RWPE2 (cell line): ENCODE measurements around the gene CBFA2T2.

Experiments
- ATAC-seq: fragments of 200-7000 bp; cut with Tn5 transposase; 3 replicates; pipeline ENCODE4 v1.9.1; 2021; ENCODE audit warnings: low read depth
- DNase-seq: peaks from one replicate; pipeline ENCODE4 v3.0.0-alpha.2; 2020; ENCODE audit warnings: low spot score
- H3K27ac ChIP-seq: fragments of 450-650 bp; 2 replicates; pipeline ENCODE4 v1.5.1; 2017; ENCODE audit warnings: mild to moderate bottlenecking; ENCODE audit not compliant: poor library complexity, severe bottlenecking
- H3K27me3 ChIP-seq: fragments of 250-450 bp; sonication (Bioruptor Pico); 2 replicates; pipeline ENCODE4 v1.5.1; 2021; ENCODE audit warnings: mild to moderate bottlenecking, moderate library complexity; ENCODE audit not compliant: insufficient read depth, poor library complexity, severe bottlenecking
- H3K36me3 ChIP-seq: fragments of 250-450 bp; sonication (Bioruptor Pico); 2 replicates; pipeline ENCODE4 v1.5.1; 2020; ENCODE audit warnings: low read depth, mild to moderate bottlenecking, moderate library complexity
- H3K4me1 ChIP-seq: fragments of 250-450 bp; sonication (Bioruptor Pico); 2 replicates; pipeline ENCODE4 v1.5.1; 2021; ENCODE audit warnings: mild to moderate bottlenecking, moderate library complexity; ENCODE audit not compliant: insufficient read depth, poor library complexity, severe bottlenecking
- H3K4me3 ChIP-seq: fragments of 250-450 bp; sonication (Bioruptor Pico); 2 replicates; pipeline ENCODE4 v1.5.1; 2021; ENCODE audit warnings: mild to moderate bottlenecking, moderate library complexity; ENCODE audit not compliant: severe bottlenecking
- H3K9me3 ChIP-seq: fragments of 250-450 bp; sonication (Bioruptor Pico); 2 replicates; pipeline ENCODE4 v1.5.1; 2021; ENCODE audit warnings: mild to moderate bottlenecking, moderate library complexity; ENCODE audit not compliant: severe bottlenecking
- TF ChIP-seq, protein P1 (sequence below): fragments of 450-650 bp; IDR thresholded peaks from one replicate; pipeline ENCODE4 v1.5.1; 2017; ENCODE audit warnings: mild to moderate bottlenecking, moderate library complexity; ENCODE audit not compliant: poor library complexity, severe bottlenecking

CBFA2T2 gene

DNA sequence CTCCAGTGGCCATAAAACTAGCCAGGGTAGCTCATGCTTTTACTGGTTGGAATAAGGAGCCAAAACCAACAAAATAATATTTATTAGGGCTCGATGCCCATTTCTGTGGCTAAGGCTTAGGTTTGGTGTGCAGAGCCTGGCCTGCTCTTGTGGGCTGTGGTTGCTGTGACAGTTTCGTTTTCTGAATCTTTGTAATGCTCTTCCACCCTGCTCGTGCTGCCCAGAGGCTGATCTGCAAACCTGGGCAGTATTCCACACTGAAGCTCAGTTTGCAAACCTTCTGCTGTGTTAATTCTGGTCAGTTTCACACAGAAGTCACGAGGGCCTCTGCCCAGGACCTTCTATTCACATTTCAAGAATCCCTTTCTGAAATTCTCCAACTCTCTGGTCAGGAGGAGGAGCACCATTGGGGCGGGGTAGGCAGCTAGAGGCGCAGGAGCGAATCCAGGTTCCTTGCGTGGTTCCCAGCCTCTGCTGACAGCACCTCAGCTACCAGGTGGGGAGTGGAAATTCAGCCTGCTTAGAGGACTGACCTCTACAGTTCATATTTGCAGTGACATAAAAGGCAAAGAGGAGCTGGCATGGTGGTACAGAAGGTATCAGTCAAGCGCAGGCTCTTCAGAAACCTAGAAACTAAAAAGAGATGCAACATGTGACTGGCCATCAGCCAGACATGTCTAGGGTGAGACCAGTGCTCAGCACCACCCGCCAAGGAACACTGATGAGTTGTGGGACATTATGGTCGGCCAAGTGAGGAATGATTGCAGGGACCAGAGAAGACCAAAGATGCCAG is 157.9 kb downstream of the CBFA2T2 start:
- no peaks in the 10 kb centered on the region for H3K4me1 ChIP-seq
- no peaks in the 10 kb centered on the region for H3K9me3 ChIP-seq
- H3K4me3 ChIP-seq = no peak overlapping the region
- TF ChIP-seq, protein P1, sequence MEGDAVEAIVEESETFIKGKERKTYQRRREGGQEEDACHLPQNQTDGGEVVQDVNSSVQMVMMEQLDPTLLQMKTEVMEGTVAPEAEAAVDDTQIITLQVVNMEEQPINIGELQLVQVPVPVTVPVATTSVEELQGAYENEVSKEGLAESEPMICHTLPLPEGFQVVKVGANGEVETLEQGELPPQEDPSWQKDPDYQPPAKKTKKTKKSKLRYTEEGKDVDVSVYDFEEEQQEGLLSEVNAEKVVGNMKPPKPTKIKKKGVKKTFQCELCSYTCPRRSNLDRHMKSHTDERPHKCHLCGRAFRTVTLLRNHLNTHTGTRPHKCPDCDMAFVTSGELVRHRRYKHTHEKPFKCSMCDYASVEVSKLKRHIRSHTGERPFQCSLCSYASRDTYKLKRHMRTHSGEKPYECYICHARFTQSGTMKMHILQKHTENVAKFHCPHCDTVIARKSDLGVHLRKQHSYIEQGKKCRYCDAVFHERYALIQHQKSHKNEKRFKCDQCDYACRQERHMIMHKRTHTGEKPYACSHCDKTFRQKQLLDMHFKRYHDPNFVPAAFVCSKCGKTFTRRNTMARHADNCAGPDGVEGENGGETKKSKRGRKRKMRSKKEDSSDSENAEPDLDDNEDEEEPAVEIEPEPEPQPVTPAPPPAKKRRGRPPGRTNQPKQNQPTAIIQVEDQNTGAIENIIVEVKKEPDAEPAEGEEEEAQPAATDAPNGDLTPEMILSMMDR = no peak
- H3K27ac ChIP-seq = no peak overlapping the region
- DNase-seq = peak; percentile 76
- no peaks in the 10 kb centered on the region for H3K27me3 ChIP-seq
- H3K36me3 ChIP-seq = peaks cover 20% of the 10 kb centered on the region
- peak; percentile 3; the same call in 1 of the 3 replicates for ATAC-seq

DNA sequence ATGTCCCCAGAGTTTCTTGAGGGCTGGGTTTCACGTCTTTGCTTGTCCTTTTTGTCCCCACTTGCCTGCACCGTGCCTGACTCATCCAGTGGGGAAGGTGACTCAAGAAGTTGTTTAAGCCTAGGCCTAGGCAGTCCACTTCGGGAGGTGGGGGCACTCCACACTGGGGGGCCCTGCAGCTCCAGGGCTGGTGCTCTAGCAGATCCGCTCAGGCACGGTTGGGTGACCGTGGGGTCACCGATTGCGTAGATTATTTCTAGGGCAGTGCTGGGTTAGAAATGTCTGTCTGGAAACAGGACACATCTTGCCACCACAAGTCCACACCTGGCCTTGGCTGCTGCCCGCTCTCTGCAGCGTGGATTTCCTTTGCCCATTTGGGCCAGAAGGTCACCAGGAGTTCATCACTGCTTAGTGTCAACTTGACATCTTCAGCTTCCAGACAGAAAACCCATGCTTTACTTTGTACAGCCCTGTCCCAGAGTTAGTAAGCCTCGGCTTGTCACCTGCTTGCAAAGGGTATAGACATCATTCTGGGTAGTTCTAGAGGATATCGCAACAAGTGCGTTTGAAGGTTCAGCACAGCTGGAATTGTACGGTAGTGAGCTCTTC is 158.6 kb downstream of the CBFA2T2 start:
- H3K27me3 ChIP-seq = no peaks in the 10 kb centered on the region
- TF ChIP-seq, protein P1 = no peak
- no peak overlapping the region for H3K4me3 ChIP-seq
- H3K4me1 ChIP-seq = no peaks in the 10 kb centered on the region
- ATAC-seq (peak; percentile 3; the same call in 2 of the 3 replicates), DNase-seq (peak; percentile 74)
- H3K9me3 ChIP-seq = no peaks in the 10 kb centered on the region
- peaks cover 20% of the 10 kb centered on the region for H3K36me3 ChIP-seq
- H3K27ac ChIP-seq = no peak overlapping the region

DNA sequence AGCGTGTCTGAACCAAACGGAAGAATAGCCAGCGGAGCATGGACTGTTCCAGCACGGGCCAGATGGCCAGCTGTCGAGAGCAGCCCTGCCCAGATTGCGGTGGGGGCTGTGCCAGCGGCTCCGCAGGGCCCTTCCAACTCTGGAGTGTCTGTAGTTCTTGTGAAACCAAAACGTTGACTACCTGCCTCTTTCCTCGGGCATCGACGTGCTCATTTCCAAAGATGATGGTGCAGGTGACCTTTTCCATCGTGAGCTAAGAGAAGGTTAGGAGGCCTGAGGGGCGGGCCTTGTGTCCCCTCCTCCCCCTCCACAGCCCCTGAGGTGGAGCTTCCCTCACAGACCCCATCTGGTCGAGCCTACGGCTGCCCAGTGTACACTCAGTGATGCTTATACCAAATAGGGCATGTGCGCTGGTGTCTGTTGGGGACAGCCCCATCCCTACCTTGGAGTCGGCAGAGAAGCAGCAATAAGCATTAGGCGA is 159.3 kb downstream of the CBFA2T2 start:
- ATAC-seq = no peak
- no peaks in the 10 kb centered on the region for H3K9me3 ChIP-seq
- DNase-seq = peak; percentile 75

DNA sequence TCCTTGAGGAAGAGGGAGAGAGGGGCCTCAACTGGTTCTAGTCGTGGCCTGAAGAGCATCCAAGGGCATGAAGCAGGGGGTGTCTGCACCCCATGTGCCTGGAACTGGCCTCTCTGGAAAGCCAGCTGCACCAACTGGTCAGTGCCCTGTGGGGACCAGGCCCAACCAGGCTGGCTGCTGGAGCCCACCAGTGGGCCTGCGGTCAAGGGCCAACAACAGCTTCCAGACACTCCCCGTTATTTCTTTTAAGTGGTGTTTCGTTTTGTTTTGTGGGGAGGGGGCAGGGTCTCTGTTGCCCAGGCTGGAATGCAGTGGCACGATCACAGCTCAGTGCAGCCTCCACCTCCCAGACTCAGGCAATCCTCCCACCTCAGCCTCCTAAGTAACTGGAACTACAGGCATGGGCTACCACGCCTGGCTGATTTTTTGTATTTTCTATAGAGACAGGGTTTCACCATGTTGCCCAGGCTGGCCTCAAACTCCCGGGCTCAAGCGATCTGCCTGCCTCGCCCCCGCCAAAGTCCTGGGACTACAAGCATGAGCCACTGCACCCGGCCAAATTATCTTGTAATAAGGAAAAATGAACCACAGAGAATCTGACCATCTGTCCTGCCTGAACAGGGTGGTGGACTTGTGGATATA is 160.3 kb downstream of the CBFA2T2 start:
- no peak for ATAC-seq
- H3K27me3 ChIP-seq = no peaks in the 10 kb centered on the region
- TF ChIP-seq, protein P1 = no peak
- no peak overlapping the region for H3K27ac ChIP-seq
- no peaks in the 10 kb centered on the region for H3K4me1 ChIP-seq
- H3K9me3 ChIP-seq = no peaks in the 10 kb centered on the region
- peaks cover 8% of the 10 kb centered on the region for H3K36me3 ChIP-seq
- H3K4me3 ChIP-seq = no peak overlapping the region
- DNase-seq = peak; percentile 72

More for the DNA sequence above, 159.3 kb downstream of the CBFA2T2 start:
- Histone ChIP-seq H3K27ac (no peak overlapping the region), H3K4me3 (no peak overlapping the region), H3K27me3 (no peaks in the 10 kb centered on the region), H3K4me1 (no peaks in the 10 kb centered on the region), H3K36me3 (peaks cover 18% of the 10 kb centered on the region)
- TF ChIP-seq, protein P1 = no peak
